MM.1S (cell line): ENCODE results near the gene POLRMT.

ENCODE experiments used
- DNase-seq: peaks from one replicate; pipeline ENCODE4 v3.0.0-alpha.2; 2015
- H2AFZ ChIP-seq: fragments of 300-600 bp; sonication (generic); 2 replicates; pipeline ENCODE4 v1.6.0; 2016; ENCODE audit warnings: antibody characterized with exemption, low read length
- H3F3A ChIP-seq: fragments of 300-600 bp; sonication (generic); 2 replicates; pipeline ENCODE4 v1.6.1; 2016; ENCODE audit warnings: mild to moderate bottlenecking, antibody characterized with exemption, low read length, moderate library complexity, mixed read lengths; ENCODE audit not compliant: insufficient read depth
- H3K27ac ChIP-seq: fragments of 300-600 bp; sonication (generic); 2 replicates; pipeline ENCODE4 v1.5.1; 2016; ENCODE audit warnings: mild to moderate bottlenecking, low read length
- H3K27me3 ChIP-seq: fragments of 300-600 bp; sonication (generic); replicated peaks from 2 replicates; pipeline ENCODE4 v1.6.0; 2016; ENCODE audit warnings: low read length; ENCODE audit not compliant: insufficient read depth
- H3K36me3 ChIP-seq: fragments of 300-600 bp; sonication (generic); replicated peaks from 2 replicates; pipeline ENCODE4 v1.6.1; 2016; ENCODE audit warnings: mild to moderate bottlenecking, low read length, mixed read lengths; ENCODE audit not compliant: insufficient read depth
- H3K4me1 ChIP-seq: fragments of 300-600 bp; sonication (generic); 2 replicates; pipeline ENCODE4 v1.6.1; 2016; ENCODE audit warnings: low read length, mixed read lengths
- H3K4me2 ChIP-seq: fragments of 300-600 bp; sonication (generic); 2 replicates; pipeline ENCODE4 v1.6.0; 2016; ENCODE audit warnings: low read depth, low read length
- H3K4me3 ChIP-seq: fragments of 300-600 bp; sonication (generic); 2 replicates; pipeline ENCODE4 v1.5.1; 2016; ENCODE audit warnings: low read length, mixed read lengths
- H3K79me2 ChIP-seq: fragments of 300-600 bp; sonication (generic); 2 replicates; pipeline ENCODE4 v1.6.1; 2016; ENCODE audit warnings: mixed run types, low read length, mixed read lengths
- H3K9ac ChIP-seq: fragments of 300-600 bp; sonication (generic); 2 replicates; pipeline ENCODE4 v1.6.1; 2016; ENCODE audit warnings: low read length, mixed read lengths
- H3K9me2 ChIP-seq: fragments of 300-600 bp; sonication (generic); replicated peaks from 2 replicates; pipeline ENCODE4 v1.6.1; 2016; ENCODE audit warnings: mild to moderate bottlenecking, low read length, mixed read lengths; ENCODE audit not compliant: insufficient read depth
- H3K9me3 ChIP-seq: fragments of 300-600 bp; sonication (generic); replicated peaks from 2 replicates; pipeline ENCODE4 v1.6.1; 2016; ENCODE audit warnings: mild to moderate bottlenecking, low read length, mixed read lengths; ENCODE audit not compliant: insufficient read depth
- H4K20me1 ChIP-seq: fragments of 300-600 bp; sonication (generic); 2 replicates; pipeline ENCODE4 v1.6.1; 2016; ENCODE audit warnings: mild to moderate bottlenecking, low read length, moderate library complexity, mixed read lengths; ENCODE audit not compliant: insufficient read depth
- CTCF ChIP-seq: fragments of 300-600 bp; sonication (generic); IDR thresholded peaks from 2 replicates; pipeline ENCODE4 v1.5.1; 2016; ENCODE audit warnings: antibody characterized with exemption, low read length, mixed read lengths
- EZH2 ChIP-seq: fragments of 300-600 bp; sonication (generic); optimal IDR thresholded peaks from 2 replicates; pipeline ENCODE3; 2017; ENCODE audit warnings: low read depth, mild to moderate bottlenecking, antibody characterized with exemption, low read length, mixed read lengths
- EZH2phosphoT487 ChIP-seq: fragments of 300-600 bp; sonication (generic); IDR thresholded peaks from 2 replicates; pipeline ENCODE4 v1.6.1; 2018; ENCODE audit warnings: antibody characterized with exemption, low read length

Gene POLRMT

DNA sequence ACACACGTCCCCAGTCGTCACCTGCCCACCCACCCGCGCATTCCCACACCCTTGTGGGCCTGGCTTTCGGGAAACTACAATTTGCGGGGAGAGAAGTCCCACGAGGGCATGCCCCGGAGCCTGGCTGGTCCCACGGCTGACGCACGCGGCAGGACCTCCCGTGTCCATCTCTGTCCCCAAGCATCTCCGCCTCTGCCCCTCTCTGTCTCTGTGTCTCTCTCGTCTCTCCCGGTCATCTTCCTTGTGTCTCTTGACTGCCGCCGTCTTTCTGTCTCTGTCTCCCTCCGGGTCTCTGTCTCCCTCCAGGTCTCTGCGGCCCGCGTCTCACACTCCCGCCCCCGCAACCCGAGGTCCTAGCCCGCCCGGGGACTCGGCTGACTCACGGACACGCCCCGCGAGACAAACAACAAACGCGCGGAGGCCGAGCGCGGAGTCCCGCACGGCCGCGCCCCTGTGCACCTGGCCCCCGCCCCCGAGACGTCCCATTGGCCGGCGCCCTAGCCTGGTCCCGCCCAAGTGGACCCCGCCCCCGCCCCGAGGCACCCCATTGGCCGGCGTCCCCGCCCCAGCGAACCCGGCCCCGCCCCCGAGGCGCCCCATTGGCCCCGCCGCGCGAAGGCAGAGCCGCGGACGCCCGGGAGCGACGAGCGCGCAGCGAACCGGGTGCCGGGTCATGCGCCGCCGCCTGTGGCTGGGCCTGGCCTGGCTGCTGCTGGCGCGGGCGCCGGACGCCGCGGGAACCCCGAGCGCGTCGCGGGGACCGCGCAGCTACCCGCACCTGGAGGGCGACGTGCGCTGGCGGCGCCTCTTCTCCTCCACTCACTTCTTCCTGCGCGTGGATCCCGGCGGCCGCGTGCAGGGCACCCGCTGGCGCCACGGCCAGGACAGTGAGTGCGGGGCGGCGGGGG lies 6.2 kb upstream of the POLRMT start, which contains the start of gene FGF22:
TSS of gene FGF22 (plus strand) at position 627 of the 908 bp plus-strand sequence. CDS start at position 674, 47 bp downstream.
- Histone ChIP-seq H3F3A (no peaks in the 10 kb centered on the region), H3K9me3 (no peaks in the 10 kb centered on the region), H4K20me1 (no peaks in the 10 kb centered on the region), H3K79me2 (peaks cover 3% of the 10 kb centered on the region; the same call in 1 of the 2 replicates), H3K36me3 (no peaks in the 10 kb centered on the region), H2AFZ (peak within 1 kb of the TSS; percentile 90), H3K4me3 (peak within 1 kb of the TSS; percentile 69), H3K27ac (no peak within 1 kb of the TSS), H3K4me2 (peak within 1 kb of the TSS; percentile 97), H3K4me1 (peaks cover 5% of the 10 kb centered on the region; the same call in 1 of the 2 replicates), H3K27me3 (peaks cover 6% of the 10 kb centered on the region; the same call in 1 of the 2 replicates), H3K9ac (peak within 1 kb of the TSS; percentile 33; the same call in 1 of the 2 replicates), H3K9me2 (no peaks in the 10 kb centered on the region)
- TF ChIP-seq EZH2phosphoT487 = no peak
- no peak for TF ChIP-seq EZH2
- TF ChIP-seq CTCF = no peak
- peak; percentile 95 for DNase-seq

DNA sequence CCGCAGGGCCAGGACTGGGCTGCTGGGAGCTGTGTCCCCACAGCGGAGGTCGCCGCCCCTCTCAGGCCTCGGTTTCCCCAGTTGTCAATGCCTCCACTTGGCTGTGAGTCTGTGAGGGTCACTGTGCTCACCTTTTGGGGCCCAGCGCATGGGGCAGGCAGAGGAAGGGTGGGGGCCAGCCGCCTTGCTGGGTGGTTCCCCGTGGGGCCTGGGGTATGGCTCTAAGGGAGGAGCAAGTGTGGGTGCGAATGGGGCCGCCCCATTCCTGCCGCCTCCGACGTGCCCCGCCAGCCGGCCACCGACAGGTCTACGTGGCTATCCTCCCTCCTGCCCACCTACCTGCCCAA lies 5.5 kb upstream of the POLRMT start:
- Histone ChIP-seq H3K9me2 (no peaks in the 10 kb centered on the region), H3K9ac (no peak overlapping the region), H3K27ac (no peak overlapping the region), H3K79me2 (peaks cover 9% of the 10 kb centered on the region), H3F3A (peaks cover under 1% of the 10 kb centered on the region; the same call in 1 of the 2 replicates), H2AFZ (peak overlapping the region; percentile 90), H3K36me3 (no peaks in the 10 kb centered on the region), H3K4me3 (peak overlapping the region; percentile 69), H3K4me1 (peaks cover 9% of the 10 kb centered on the region), H3K9me3 (no peaks in the 10 kb centered on the region), H3K4me2 (peak overlapping the region; percentile 97), H3K27me3 (peaks cover 6% of the 10 kb centered on the region; the same call in 1 of the 2 replicates), H4K20me1 (no peaks in the 10 kb centered on the region)
- no peak for DNase-seq
- TF ChIP-seq EZH2 (no peak), CTCF (no peak), EZH2phosphoT487 (no peak)

DNA sequence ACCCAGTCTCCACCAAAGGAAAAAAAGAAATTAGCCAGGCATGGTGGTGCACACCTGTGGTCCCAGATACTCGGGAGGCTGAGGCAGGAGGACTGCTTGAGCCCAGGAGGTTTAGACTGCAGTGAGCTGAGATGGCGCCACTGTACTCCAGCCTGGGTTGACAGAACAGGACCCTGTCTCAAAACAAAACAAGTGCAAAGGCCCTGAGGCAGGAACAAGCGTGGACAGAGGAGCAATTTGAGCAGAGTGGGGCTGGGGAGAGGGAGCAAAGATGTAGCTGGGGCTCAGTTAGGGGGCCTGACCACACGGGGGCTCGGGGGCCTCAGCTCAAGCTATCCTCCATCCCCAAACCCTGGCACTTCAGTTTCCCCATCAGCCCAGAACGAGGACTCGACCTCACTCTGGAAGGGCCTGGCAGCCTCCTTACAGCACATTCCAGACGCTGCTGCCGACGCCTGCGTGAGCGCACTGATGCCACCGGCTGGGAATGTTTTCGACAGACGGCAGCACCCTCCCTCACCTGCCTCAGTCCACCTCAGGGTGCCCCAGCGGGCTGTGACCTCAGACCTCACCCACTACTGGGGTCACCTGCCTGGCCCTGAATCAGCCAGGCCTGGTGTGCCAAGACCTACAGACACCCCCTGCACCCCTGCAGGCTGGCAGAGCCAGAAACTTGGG lies 1.8 kb upstream of the POLRMT start:
- peaks cover 13% of the 10 kb centered on the region for H3K4me1 ChIP-seq
- no peak overlapping the region for H3K9ac ChIP-seq
- peaks cover 41% of the 10 kb centered on the region for H3K79me2 ChIP-seq
- H3K9me3 ChIP-seq = no peaks in the 10 kb centered on the region
- no peak for DNase-seq
- no peak overlapping the region for H3K27ac ChIP-seq
- no peak overlapping the region for H2AFZ ChIP-seq
- H3K9me2 ChIP-seq = no peaks in the 10 kb centered on the region
- TF ChIP-seq CTCF (no peak), EZH2 (no peak), EZH2phosphoT487 (no peak)
- H3K27me3 ChIP-seq = peaks cover 6% of the 10 kb centered on the region; the same call in 1 of the 2 replicates
- no peaks in the 10 kb centered on the region for H3K36me3 ChIP-seq
- H3K4me2 ChIP-seq = no peak overlapping the region
- H3F3A ChIP-seq = peaks cover 9% of the 10 kb centered on the region
- no peaks in the 10 kb centered on the region for H4K20me1 ChIP-seq
- H3K4me3 ChIP-seq = no peak overlapping the region
